MG63 (cell line): Measurements from ENCODE around the gene FBXW2. TPM values are rescaled to one million over a fixed set of nuclear protein-coding genes. Genes with fewer than 3 reads are reported as not detected.
"Not testable (repeated sequence)": the region's sequence is repeated elsewhere in the genome, so short reads cannot be mapped to it uniquely, and the experiment has no call there.

Source experiments
- DNase-seq: peaks from one replicate; pipeline ENCODE4 v3.0.0-alpha.2; 2020
- H3K27me3 ChIP-seq: fragments of 250-450 bp; sonication (Bioruptor Pico); 2 replicates; pipeline ENCODE4 v1.5.1; 2020; ENCODE audit warnings: mild to moderate bottlenecking, moderate library complexity
- H3K36me3 ChIP-seq: fragments of 250-450 bp; sonication (Bioruptor Pico); 2 replicates; pipeline ENCODE4 v1.5.1; 2020; ENCODE audit warnings: mild to moderate bottlenecking, moderate library complexity
- H3K4me3 ChIP-seq: fragments of 250-450 bp; sonication (Bioruptor Pico); 2 replicates; pipeline ENCODE4 v1.5.1; 2020; ENCODE audit warnings: mild to moderate bottlenecking, moderate library complexity
- H3K9me3 ChIP-seq: fragments of 250-450 bp; sonication (Bioruptor Pico); 2 replicates; pipeline ENCODE4 v1.5.1; 2020; ENCODE audit warnings: mild to moderate bottlenecking, moderate library complexity
- total RNA-seq: library from RNA; depleted of rRNA; stranded (reverse); fragments of >200 nt; shearing (Covaris generic); gene quantifications from 2 replicates; pipeline ENCODE4 v1.2.3, GENCODE V29; 2014; ENCODE audit warnings: low replicate concordance

The FBXW2 gene
- total RNA-seq, 1 experiment from 2014 or later = 17.2 TPM

GRCh38 chr9:120761006-120761405 lies 32.2 kb downstream of the FBXW2 start:
- H3K36me3 ChIP-seq = peaks cover 41% of the 10 kb centered on the region
- H3K27me3 ChIP-seq = no peaks in the 10 kb centered on the region
- DNase-seq = no peak
- H3K4me3 ChIP-seq = no peak overlapping the region
- no peaks in the 10 kb centered on the region for H3K9me3 ChIP-seq

DNA sequence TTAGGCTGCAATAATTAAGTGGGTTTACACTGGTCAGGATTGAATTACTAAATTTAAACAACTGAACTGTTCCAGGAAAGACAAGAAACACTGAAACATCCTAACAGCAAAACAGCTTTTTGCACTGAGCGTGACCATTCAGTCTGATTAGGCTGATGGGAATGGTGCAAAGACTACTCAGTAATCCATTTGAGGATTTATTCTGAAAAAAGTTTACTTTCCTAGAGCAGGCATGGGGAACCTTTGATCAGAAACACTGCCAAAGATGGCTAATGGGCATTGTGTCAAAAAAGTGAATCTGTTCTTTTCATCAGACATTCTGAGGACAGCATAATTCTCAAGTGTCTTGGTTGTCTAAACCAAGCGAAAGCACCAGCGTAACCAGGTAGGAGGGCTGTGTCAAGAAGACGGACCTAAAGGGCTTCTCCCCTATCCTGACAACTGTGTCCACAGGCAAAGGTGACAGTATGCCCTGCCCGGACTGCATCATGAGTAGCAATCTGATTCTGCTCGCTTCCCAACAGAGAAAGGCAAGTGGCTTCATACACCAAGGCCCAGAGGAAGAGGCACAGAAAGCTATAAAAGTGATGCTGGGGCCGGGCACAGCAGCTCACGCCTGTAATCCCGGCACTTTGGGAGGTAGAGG lies 33.3 kb downstream of the FBXW2 start:
- H3K9me3 ChIP-seq = no peaks in the 10 kb centered on the region
- H3K36me3 ChIP-seq = peaks cover 45% of the 10 kb centered on the region
- no peak for DNase-seq
- no peaks in the 10 kb centered on the region for H3K27me3 ChIP-seq
- no peak overlapping the region for H3K4me3 ChIP-seq

DNA sequence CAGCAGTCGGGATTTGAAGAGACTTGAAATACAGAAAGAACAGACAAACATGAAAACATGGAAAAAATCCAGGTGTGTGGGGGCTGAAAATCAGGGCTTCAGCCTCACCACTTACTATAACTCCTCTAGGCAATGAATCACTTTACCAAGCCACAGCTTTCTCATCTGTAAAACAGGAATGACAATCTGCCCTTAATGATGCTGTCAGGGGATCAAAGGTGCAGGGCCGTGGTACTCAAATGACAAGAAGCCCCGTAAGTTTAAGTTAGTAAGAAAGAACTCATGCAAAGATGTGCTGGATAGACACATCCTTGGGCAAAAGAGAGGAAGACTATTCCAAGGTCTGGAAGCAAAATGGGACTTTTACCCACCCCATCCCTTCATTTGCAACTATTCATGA lies 34.7 kb downstream of the FBXW2 start:
- H3K9me3 ChIP-seq = no peaks in the 10 kb centered on the region
- DNase-seq = no peak
- no peaks in the 10 kb centered on the region for H3K27me3 ChIP-seq
- H3K36me3 ChIP-seq = peaks cover 34% of the 10 kb centered on the region
- H3K4me3 ChIP-seq = no peak overlapping the region

GRCh38 chr9:120757026-120757913 lies 35.9 kb downstream of the FBXW2 start:
- Histone ChIP-seq H3K27me3 (no peaks in the 10 kb centered on the region), H3K4me3 (no peak overlapping the region), H3K36me3 (peaks cover 22% of the 10 kb centered on the region), H3K9me3 (no peaks in the 10 kb centered on the region)
- no peak for DNase-seq

DNA sequence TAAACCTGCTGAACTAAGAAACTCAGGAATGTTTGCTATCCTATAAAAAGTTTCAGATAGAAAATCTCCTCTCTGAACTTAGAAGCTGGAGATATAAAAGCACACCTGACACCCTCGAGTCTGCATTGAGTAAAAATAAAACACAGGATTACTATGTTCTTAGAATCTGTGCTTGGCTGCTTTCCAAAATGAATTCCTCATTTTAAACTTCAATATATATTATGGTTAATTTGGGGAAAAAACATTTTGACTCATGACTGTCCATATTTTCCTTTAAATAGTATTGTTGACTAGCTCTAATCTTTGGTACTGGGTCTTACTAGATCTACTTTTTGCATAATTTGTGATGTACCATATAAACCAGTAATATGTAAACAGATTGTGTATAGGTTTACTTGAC lies 36.7 kb downstream of the FBXW2 start:
- Histone ChIP-seq H3K27me3 (no peaks in the 10 kb centered on the region), H3K9me3 (no peaks in the 10 kb centered on the region), H3K36me3 (peaks cover 22% of the 10 kb centered on the region), H3K4me3 (no peak overlapping the region)
- DNase-seq = no peak

- Histone ChIP-seq H3K27me3 (no peaks in the 10 kb centered on the region), H3K36me3 (peaks cover 22% of the 10 kb centered on the region), H3K4me3 (no peak overlapping the region), H3K9me3 (no peaks in the 10 kb centered on the region)
- DNase-seq = peak; percentile 12
Measured at GRCh38 chr9:120755810-120756434, 37.3 kb downstream of the FBXW2 start.

DNA sequence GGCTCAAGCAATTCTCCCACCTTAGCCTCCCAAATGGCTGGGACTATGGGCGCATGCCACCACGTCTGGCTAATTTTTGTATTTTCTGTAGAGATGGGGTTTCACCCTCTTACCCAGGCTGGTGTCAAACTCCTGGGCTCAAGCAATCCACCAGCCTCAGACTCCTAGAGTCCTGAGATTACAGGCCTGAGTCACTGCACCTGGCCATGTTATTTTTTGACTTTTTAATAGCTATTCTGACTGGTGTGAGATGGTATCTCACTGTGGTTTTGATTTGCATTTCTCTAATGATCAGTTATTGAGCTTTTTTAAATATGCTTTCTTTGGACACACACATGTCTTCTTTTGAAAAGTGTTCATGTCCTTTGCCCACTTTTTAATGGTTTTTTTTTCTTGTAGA lies 38.2 kb downstream of the FBXW2 start:
- Histone ChIP-seq H3K4me3 (no peak overlapping the region), H3K36me3 (peaks cover 22% of the 10 kb centered on the region), H3K9me3 (no peaks in the 10 kb centered on the region), H3K27me3 (no peaks in the 10 kb centered on the region)
- DNase-seq = no peak

DNA sequence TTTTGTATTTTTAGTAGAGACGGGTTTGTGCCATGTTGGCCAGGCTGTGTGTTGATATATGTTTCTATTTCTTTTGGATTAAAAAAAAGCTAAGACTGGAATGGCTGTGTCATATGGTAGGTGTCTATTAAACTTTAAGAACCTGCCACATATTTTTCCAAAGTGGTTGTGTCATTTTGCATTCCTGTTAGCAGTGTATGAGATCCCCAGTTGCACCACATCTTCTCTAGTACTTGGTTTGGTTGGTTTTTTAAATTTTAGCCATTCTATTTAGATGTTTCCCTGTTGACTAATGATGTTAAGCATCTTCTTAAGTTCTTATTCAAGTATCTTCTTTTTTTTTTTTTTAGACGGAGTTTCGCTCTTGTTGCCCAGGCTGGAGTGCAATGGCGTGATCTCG lies 42.8 kb downstream of the FBXW2 start:
- Histone ChIP-seq H3K36me3 (peaks cover 4% of the 10 kb centered on the region), H3K4me3 (no peak overlapping the region), H3K27me3 (no peaks in the 10 kb centered on the region), H3K9me3 (no peaks in the 10 kb centered on the region)
- DNase-seq = no peak

- not testable (repeated sequence) for H3K4me3 ChIP-seq, H3K9me3 ChIP-seq, DNase-seq, H3K27me3 ChIP-seq, H3K36me3 ChIP-seq
Measured at GRCh38 chr9:120746366-120746765, 46.9 kb downstream of the FBXW2 start.

- no peak for DNase-seq
- Histone ChIP-seq H3K9me3 (no peaks in the 10 kb centered on the region), H3K4me3 (no peak overlapping the region)
Measured at GRCh38 chr9:120745278-120745677, 47.9 kb downstream of the FBXW2 start.

GRCh38 chr9:120742951-120743416 lies 50.2 kb downstream of the FBXW2 start:
- no peak for DNase-seq
- no peaks in the 10 kb centered on the region for H3K36me3 ChIP-seq
- no peaks in the 10 kb centered on the region for H3K9me3 ChIP-seq
- no peak overlapping the region for H3K4me3 ChIP-seq
- no peaks in the 10 kb centered on the region for H3K27me3 ChIP-seq

More at GRCh38 chr9:120745278-120745677, 47.9 kb downstream of the FBXW2 start:
- Histone ChIP-seq H3K36me3 (no peaks in the 10 kb centered on the region), H3K27me3 (no peaks in the 10 kb centered on the region)

GRCh38 chr9:120741701-120742100 lies 51.5 kb downstream of the FBXW2 start:
- H3K9me3 ChIP-seq = no peaks in the 10 kb centered on the region
- no peak for DNase-seq
- no peaks in the 10 kb centered on the region for H3K36me3 ChIP-seq
- no peak overlapping the region for H3K4me3 ChIP-seq
- H3K27me3 ChIP-seq = no peaks in the 10 kb centered on the region

DNA sequence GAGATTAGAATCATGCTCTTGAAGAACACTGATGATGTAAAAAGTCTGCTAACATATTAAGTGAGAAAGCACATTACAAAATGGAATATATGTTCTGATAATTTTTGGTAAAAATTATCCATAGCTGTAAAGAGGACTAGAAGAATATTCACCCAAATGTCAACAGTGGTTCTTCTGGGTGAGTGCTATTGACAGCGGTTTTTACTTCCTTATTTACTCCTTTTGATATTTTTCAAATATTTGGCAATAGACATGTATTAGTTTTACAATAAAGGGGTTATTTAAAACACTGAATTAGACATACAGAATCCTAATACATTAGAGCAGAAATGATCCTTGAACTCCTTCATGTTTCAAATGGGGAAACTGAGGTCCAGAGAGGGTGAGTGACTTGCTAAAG lies 52.0 kb downstream of the FBXW2 start:
- Histone ChIP-seq H3K4me3 (no peak overlapping the region), H3K9me3 (no peaks in the 10 kb centered on the region), H3K27me3 (no peaks in the 10 kb centered on the region), H3K36me3 (no peaks in the 10 kb centered on the region)
- DNase-seq = no peak

GRCh38 chr9:120740132-120740531 lies 53.1 kb downstream of the FBXW2 start:
- no peaks in the 10 kb centered on the region for H3K9me3 ChIP-seq
- no peak for DNase-seq
- no peak overlapping the region for H3K4me3 ChIP-seq
- no peaks in the 10 kb centered on the region for H3K36me3 ChIP-seq
- no peaks in the 10 kb centered on the region for H3K27me3 ChIP-seq

GRCh38 chr9:120737416-120738165 lies 55.6 kb downstream of the FBXW2 start:
- no peaks in the 10 kb centered on the region for H3K9me3 ChIP-seq
- DNase-seq = no peak
- H3K27me3 ChIP-seq = no peaks in the 10 kb centered on the region
- no peaks in the 10 kb centered on the region for H3K36me3 ChIP-seq
- no peak overlapping the region for H3K4me3 ChIP-seq

- DNase-seq = no peak
- H3K27me3 ChIP-seq = no peaks in the 10 kb centered on the region
- H3K9me3 ChIP-seq = no peaks in the 10 kb centered on the region
- no peaks in the 10 kb centered on the region for H3K36me3 ChIP-seq
- no peak overlapping the region for H3K4me3 ChIP-seq
Measured at GRCh38 chr9:120736881-120737280, 56.3 kb downstream of the FBXW2 start.
